Neural progenitor cell (in vitro differentiated cells): Measurements from ENCODE around the gene CAPS2.

Source experiments
- CTCF ChIP-seq: fragments of 200-600 bp; sonication (generic); IDR thresholded peaks from 2 replicates; pipeline ENCODE4 v1.5.1; 2017; ENCODE audit warnings: antibody characterized with exemption, mild to moderate bottlenecking
- EZH2 ChIP-seq: fragments of 200-600 bp; sonication (generic); IDR thresholded peaks from 2 replicates; pipeline ENCODE4 v1.6.1; 2017; ENCODE audit warnings: antibody characterized with exemption, mild to moderate bottlenecking, moderate library complexity
- EZH2phosphoT487 ChIP-seq: fragments of 200-600 bp; sonication (generic); IDR thresholded peaks from 2 replicates; pipeline ENCODE4 v1.6.1; 2017; ENCODE audit warnings: antibody characterized with exemption

GRCh38 chr12:75315518-75315917, 14.6 kb downstream of the CAPS2 start:
- no peak for TF ChIP-seq EZH2phosphoT487
- no peak for TF ChIP-seq CTCF
- TF ChIP-seq EZH2: no peak
